ENCODE measurements around the gene TMC8. TPM values are rescaled to one million over a fixed set of nuclear protein-coding genes. Genes with fewer than 3 reads are reported as not detected.

The TMC8 gene
- total and polyA plus RNA-seq, 2 donors (not counting 3 experiments of a cell fraction or from before 2014, with no cell fraction given): 0.07 to 1.3 TPM

- DNase-seq (ENCODE audit: low read depth, low spot score): peak; percentile 42
- H2AFZ ChIP-seq (ENCODE audit: low read depth, low read length): peak within 1 kb of the TSS; percentile 88
- H3K9ac ChIP-seq (replicated peaks; ENCODE audit: extremely low read depth, insufficient read depth, low read length): peak within 1 kb of the TSS; percentile 62
- POLR2A ChIA-PET: interaction anchor here (0.6 kb wide), 1 partner anchor 40 kb away, joined by 7 read pairs; no protein-coding TSS in a partner anchor
- H3K27ac ChIP-seq (ENCODE audit: insufficient read depth, low read depth, low read length): peak within 1 kb of the TSS; percentile 56
- no peaks in the 10 kb centered on the region for H4K20me1 ChIP-seq (replicated peaks; ENCODE audit: control insufficient read depth, extremely low read depth, insufficient read depth, low read length)
- FAIRE-seq: peak; percentile 26
- intact Hi-C loops (cut with micrococcal nuclease) (loop anchor here (5.0 kb wide), 1 partner anchor 124 kb away; no protein-coding TSS in a partner anchor), dilution Hi-C loops (cut with MboI; ENCODE audit: extremely low pct_ligation_motif_present, low sequenced_read_pairs) (no loop called here)
- no peaks in the 10 kb centered on the region for H3K9me1 ChIP-seq (replicated peaks; ENCODE audit: control insufficient read depth, extremely low read depth, insufficient read depth, low read length)
- no peaks in the 10 kb centered on the region for H3K27me3 ChIP-seq (ENCODE audit: control insufficient read depth in 2 of 2, insufficient read depth in 2 of 2, low read length in 2 of 2)
- H3K9me3 ChIP-seq (replicated peaks; ENCODE audit: control insufficient read depth, insufficient read depth, low read length): no peaks in the 10 kb centered on the region
- peak within 1 kb of the TSS; percentile 52 to 87 (median 67) for H3K4me3 ChIP-seq (replicated peaks in 1 of 3; ENCODE audit: insufficient read depth in 1 of 3, low read depth in 1 of 3, low read length in 3 of 3)
- peaks cover 26% of the 10 kb centered on the region for H3K4me1 ChIP-seq (ENCODE audit: control insufficient read depth, extremely low read depth, insufficient read depth, low read length)
- CTCF ChIA-PET: interaction anchor here (0.6 to 2.9 kb wide), 9 partner anchors 11 to 293 kb away, joined by 3 to 14 read pairs (median 5); partner anchors contain the start of gene BIRC5
- BruUV-seq (replicated peaks): no TSS peak
- H3K79me2 ChIP-seq (ENCODE audit: control insufficient read depth, insufficient read depth, low read length): no peaks in the 10 kb centered on the region
- H3K36me3 ChIP-seq (ENCODE audit: control insufficient read depth in 2 of 2, extremely low read depth in 1 of 2, insufficient read depth in 2 of 2, low read length in 2 of 2): peaks cover 0 to 5% of the 10 kb centered on the region in 2 experiments
- peak; percentile 50 for TF ChIP-seq POLR2AphosphoS5 (IDR thresholded peaks at IDR 0.05; ENCODE audit: insufficient read depth, low read depth, low read length)
- TF ChIP-seq FOS (IDR thresholded peaks at IDR 0.05; ENCODE audit: borderline replicate concordance, insufficient read depth, low read length): no peak
- H3K4me2 ChIP-seq (ENCODE audit: insufficient read depth, low read length): peak within 1 kb of the TSS; percentile 79
Observed at GRCh38 chr17:78128551-78129350, 1.8 kb upstream of the TMC8 start, which contains the start of gene TMC6. Gene TMC6 (minus strand): TSS chr17:78128755. CDS start chr17:78126832, 1,923 bp downstream.

GRCh38 chr17:78129351-78130089 lies 1.1 kb upstream of the TMC8 start:
- CTCF ChIA-PET: interaction anchor here (0.8 kb wide), 1 partner anchor 12 kb away, joined by 3 read pairs; no protein-coding TSS in a partner anchor
- dilution Hi-C loops (cut with MboI; ENCODE audit: extremely low pct_ligation_motif_present, low sequenced_read_pairs) (no loop called here), intact Hi-C loops (cut with micrococcal nuclease) (loop anchor here (5.0 kb wide), 2 partner anchors 38 to 123 kb away; partner anchors contain the start of gene SYNGR2)
- Histone ChIP-seq H2AFZ (ENCODE audit: low read depth, low read length) (no peak overlapping the region), H3K4me2 (ENCODE audit: insufficient read depth, low read length) (peak overlapping the region; percentile 46), H3K9me1 (replicated peaks; ENCODE audit: control insufficient read depth, extremely low read depth, insufficient read depth, low read length) (no peaks in the 10 kb centered on the region), H3K4me1 (ENCODE audit: control insufficient read depth, extremely low read depth, insufficient read depth, low read length) (peaks cover 26% of the 10 kb centered on the region), H3K4me3 (replicated peaks in 1 of 3; ENCODE audit: insufficient read depth in 1 of 3, low read depth in 1 of 3, low read length in 3 of 3) (no peak overlapping the region), H3K27ac (ENCODE audit: insufficient read depth, low read depth, low read length) (no peak overlapping the region), H3K9ac (replicated peaks; ENCODE audit: extremely low read depth, insufficient read depth, low read length) (no peak overlapping the region), H3K36me3 (ENCODE audit: control insufficient read depth in 2 of 2, extremely low read depth in 1 of 2, insufficient read depth in 2 of 2, low read length in 2 of 2) (peaks cover 0 to 2% of the 10 kb centered on the region in 2 experiments), H3K9me3 (replicated peaks; ENCODE audit: control insufficient read depth, insufficient read depth, low read length) (no peaks in the 10 kb centered on the region), H3K79me2 (ENCODE audit: control insufficient read depth, insufficient read depth, low read length) (no peaks in the 10 kb centered on the region), H4K20me1 (replicated peaks; ENCODE audit: control insufficient read depth, extremely low read depth, insufficient read depth, low read length) (no peaks in the 10 kb centered on the region), H3K27me3 (ENCODE audit: control insufficient read depth in 2 of 2, insufficient read depth in 2 of 2, low read length in 2 of 2) (no peaks in the 10 kb centered on the region)
- POLR2A ChIA-PET: no interaction called here
- TF ChIP-seq POLR2AphosphoS5 (IDR thresholded peaks at IDR 0.05; ENCODE audit: insufficient read depth, low read depth, low read length) (no peak), FOS (IDR thresholded peaks at IDR 0.05; ENCODE audit: borderline replicate concordance, insufficient read depth, low read length) (no peak), EZH2 (IDR thresholded peaks at IDR 0.05; ENCODE audit: borderline replicate concordance, low read depth, low read length, severe bottlenecking) (no peak), MYC (IDR thresholded peaks at IDR 0.05; ENCODE audit: low read depth, low read length) (no peak), POLR2A (IDR thresholded peaks at IDR 0.05; ENCODE audit: low read depth, low read length) (no peak), CTCF (IDR thresholded peaks at IDR 0.05; ENCODE audit: extremely low read depth in 1 of 2, insufficient read depth in 1 of 2, low read depth in 1 of 2, low read length in 2 of 2) (no peak), JUN (IDR thresholded peaks at IDR 0.05; ENCODE audit: borderline replicate concordance, insufficient read depth, insufficient read length, low read depth) (no peak), GATA2 (IDR thresholded peaks at IDR 0.05; ENCODE audit: insufficient read depth, insufficient read length, low read depth, low read length) (no peak), MAX (IDR thresholded peaks at IDR 0.05; ENCODE audit: insufficient read depth, insufficient read length) (no peak)
- BruUV-seq (replicated peaks): no TSS peak
- no peak for DNase-seq (ENCODE audit: low read depth, low spot score)
- no peak for FAIRE-seq
